Activated CD4-positive, alpha-beta T cell treated with anti-CD3 and anti-CD28 coated beads, Interleukin-2, Interleukin-6, amounts not matched to agents 100 ng/mL and 50 ng/mL, durations not matched to agents 16 hours and 8 hours (primary cell): ENCODE data around the gene DPP7.
"Not testable (repeated sequence)": the region's sequence is repeated elsewhere in the genome, so short reads cannot be mapped to it uniquely, and the experiment has no call there.

Source experiments
- DNase-seq: peaks from one replicate; pipeline ENCODE4 v3.0.0-alpha.2; 2020

Gene DPP7

DNA sequence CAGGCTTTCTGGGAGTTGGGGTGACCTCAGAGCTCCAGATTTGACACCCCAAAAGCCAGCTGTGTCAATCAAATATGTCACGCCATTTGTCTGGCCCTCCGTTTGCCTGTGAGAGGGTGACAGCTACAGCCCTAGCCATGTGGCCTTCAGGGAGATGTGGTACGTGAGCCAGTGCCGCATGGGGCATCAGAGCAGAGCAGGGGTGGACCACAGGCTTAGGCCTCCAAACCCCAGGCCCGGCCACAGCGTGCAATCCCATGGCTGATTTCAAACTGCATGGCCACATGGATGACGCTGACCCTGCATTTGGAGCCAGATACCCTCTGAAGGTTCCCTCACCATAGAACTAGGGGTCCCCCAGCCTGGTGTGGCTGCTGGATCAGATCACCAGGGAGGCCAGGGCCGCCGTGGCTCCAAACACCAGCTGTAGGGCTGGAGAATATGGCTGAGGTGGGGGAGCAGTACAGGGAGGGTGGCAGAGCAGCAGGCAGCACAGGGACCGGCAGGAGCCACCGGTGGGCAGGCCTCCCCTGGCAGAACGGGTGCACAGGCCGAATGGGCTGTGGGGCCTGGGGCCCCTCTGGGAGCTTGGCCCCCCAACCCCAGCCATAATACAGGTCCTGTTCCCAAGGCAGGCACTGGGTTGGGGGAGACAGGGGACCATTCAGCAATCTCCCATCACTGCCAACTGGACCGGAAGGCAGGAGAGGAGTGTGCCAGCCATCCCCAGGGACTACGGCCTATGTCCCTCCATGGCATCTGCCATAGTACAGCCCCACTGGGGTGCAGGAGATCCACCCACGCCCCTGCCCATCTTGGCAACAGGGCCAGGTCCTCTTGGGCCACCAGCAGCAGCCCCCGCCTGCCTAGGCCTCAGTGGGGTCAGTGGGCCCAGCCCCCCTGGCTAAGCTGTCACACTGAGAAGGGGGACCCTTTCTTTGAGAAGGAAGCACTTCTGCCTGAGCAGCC, 45.7 kb downstream of the DPP7 start:
- no peak for DNase-seq

DNA sequence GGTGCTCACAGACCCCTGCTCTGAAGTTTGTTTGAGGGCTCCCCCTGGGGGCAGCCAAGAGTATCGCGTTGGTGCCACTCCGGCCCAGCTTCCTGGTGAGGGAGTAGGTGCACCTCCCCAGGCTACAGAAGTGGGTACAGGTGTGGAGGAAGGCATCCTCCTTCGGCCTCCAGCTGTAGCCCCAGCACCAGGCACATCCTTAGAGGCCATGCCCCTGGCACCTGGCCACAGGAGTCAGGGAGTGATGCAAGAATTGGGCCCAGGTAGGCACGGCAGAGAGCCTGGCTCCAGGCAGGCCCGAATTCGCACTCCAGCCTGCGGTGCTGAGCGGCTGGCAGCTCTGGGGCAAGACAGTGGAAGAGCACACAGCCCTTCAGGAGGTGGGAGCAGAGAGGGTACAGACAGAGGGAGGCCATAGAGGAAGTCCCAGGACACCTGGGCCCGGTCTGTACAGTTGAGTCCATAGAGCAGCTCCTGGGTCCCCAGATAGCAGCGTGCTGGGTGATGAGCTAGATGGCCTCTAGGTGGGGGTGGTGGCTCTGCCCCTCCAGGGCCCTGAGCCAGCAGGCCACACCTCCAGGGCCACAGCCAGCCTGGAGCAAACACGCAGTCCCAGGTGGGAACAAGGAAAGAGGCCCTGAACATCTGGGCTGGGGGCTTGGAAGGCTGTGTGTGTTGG, 46.5 kb downstream of the DPP7 start:
- DNase-seq: peak; percentile 94

DNA sequence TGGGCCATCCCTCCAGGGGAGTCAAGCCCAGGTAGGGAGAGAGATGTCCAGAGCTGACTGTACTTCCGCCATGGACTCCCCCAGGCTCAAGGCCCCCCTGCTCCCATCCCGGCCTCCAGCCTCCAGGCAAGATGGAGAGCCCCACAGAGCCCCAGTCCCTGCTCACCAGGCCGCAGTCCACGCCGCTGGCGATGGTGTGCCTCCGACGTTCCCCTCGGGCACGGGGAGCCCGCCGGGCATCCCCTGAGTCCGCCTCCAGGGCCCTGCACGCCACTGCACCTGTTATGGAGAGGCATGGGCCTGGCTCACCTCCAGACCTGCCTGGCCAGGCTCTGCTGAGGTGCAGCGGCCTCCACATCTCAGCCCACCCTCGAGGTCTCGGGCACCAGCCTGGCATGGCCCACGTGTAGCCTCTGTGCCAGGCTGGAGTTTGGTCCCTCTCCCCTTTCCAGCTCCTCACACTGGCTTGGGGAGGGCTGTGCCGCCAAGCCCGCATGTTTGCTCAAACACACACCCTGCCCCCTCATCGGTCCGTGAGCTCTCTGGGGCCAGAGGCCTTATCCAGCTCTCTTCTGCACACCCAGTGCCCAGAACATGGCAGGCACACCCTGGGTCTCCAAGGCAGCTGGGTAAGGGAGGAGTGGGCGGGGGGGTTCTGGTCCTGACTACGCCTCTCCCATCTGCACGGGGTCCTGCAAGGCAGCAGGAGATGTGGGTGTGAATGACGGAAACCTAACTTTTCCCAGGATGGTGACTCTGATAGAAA, 48.3 kb downstream of the DPP7 start:
- no peak for DNase-seq

DNA sequence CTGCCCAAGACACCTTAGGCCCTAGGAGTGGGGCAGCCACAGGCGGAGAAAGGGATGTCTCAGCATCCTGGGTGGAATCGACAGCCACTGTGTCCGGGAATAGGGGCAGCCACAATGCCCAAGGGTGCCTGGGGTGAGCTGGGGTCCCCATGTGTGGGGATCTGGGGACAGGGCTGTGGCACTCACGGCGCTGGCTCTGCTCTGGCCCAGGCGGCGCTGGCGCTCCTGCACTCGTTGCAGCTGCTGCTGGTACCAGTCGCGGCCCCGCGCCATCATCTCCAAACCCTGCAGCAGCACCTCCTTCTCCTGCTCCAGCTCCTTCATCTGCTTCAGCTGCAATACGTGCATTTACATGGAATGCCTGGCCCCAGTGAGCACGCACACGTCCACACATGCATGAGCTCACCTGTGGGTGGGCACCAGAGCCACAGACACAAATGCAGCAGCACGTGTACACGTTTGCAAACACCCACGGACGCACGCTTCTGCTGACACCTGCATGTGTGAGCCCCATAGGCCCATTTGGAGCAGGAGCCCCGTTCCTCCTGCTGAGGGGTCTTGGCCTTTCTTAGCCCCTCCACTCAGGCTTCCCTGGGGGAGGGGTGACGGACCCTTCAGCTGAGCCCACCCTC, 49.1 kb downstream of the DPP7 start:
- no peak for DNase-seq

DNA sequence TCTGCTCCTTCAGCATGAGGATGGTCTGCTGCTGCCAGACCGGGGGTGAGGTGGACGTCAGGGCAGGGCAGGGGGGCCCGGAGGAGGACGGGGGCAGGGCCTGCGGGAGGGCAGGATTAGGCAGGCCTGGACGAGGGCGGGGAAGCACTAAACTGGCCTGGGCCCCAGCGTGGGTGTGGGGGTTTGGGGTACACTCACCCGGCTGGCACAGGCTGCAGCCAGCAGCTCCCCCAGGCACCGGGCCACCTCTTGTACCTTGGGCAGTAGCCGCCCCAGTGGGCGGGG, 49.7 kb downstream of the DPP7 start:
- no peak for DNase-seq

DNA sequence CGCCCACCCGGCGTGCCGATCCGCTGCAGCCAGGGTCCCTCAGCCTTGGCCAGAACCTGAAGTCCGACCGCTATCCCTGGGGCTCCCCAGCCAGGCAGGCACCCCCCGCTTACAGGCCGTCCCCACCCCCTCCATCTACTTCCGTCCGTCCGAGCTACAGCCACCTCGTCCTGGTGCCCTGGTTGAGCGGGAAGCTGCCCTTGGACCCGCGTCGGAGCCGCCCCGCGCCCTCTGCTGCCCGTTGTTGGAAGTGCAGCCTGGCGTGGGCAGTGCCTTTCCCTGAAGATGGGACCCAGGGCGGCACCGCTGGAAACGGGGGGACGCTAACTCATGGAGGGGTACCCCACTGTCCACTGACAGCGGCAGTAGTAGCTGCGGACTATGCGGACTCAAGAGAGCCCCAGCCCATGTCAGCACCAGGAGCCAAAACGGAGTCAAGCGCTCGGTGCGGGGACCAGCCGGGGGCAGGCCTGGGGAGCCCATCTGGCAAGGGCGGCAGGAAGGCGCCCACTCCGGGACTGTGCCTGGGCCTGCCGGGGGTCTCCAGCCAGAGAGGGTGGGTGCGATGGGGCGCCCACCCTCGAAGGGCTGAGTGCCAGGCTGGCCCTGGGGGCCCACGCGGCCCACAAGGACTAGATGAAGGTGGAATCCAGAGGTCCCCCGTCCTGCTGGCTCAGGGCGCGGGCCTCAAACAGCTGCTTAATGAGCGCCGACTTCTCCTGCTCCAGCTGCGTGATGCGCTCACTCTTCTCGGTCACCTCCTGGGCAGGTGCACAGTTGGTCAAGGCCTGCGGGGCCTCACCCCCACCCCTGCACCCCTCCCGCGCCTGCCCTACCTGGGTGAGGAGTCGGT, 50.3 kb downstream of the DPP7 start:
- peak; percentile 79 for DNase-seq

DNA sequence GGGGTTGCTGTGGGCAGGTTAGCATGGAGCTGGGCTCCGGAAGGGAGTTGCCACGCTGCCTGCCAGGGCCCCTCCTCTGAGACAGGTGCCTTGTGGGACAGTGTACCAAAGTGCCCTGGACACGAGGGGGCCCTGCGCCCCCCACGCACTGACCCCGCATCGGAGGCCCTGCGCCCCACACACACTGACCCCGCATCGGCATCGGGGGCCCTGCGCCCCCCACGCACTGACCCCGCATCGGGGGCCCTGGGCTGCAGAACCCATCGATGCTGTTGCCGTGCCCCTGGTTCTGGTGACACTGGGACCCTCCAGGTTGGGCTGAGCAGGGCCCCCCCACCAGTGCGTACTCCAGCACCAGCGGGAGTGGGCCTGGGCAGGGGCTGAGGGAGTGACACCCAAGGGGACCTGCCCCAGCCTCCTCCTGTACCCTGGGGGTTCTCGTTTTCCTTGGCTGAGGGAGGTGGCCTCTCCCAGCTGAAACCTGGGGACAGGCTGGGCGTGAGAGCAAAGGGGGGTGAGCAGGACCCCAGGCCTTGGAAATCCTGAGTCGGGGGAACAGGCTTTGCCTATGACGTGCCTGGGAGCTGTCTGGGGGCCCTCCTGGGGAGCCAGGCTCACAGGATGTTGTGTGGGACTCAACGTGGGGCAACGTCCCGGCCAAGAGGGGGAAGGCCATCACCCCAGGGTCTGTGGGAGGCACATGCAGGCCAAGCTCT, 51.1 kb downstream of the DPP7 start:
- no peak for DNase-seq

DNA sequence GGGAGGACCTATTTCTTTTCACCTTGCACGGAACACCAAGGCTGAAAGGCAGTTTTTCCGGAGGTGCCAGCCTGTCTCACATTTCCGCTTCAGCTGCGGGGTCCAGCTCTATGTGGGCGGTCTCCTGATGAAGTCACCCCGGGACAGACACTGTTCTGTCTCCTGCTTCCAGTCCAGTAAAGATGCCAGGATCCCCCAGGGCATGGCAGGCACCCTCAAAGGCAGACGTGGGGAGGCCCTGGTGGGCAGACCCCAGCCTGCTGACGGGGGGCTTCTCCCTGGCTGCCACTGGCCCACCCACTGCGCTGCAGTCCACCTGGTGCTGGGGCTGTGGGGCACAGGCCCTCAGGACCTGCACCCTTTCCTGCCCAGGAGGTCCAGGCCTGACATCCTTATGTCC, 51.7 kb downstream of the DPP7 start:
- not testable (repeated sequence) for DNase-seq

DNA sequence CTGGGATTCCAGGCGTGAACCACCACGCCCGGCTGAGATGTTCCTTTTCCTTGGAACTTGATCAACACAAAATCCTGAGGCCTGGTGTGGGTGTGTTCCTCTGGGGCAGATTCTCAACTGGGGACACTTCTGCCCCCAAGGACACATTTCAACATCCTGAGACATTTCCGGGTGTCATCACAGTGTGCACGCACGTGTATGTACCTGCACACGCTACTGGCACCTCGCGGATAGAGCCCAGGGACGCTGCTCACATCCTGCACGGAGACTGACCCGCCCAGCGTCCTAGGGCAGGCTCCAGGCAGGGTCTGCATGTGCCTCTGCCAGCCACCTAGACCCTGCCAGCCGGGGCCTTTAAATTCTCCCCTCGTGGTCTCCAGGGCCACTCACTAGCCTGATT, 52.1 kb downstream of the DPP7 start:
- no peak for DNase-seq
